Erythroblast (primary cell): ENCODE measurements around the gene TOM1L2.

Source experiments
- GATA1 ChIP-seq: IDR thresholded peaks from 2 replicates; pipeline ENCODE4 v1.6.1; 2011; ENCODE audit warnings: low read depth, mild to moderate bottlenecking, control low read depth, low read length, moderate library complexity
- POLR2A ChIP-seq: IDR thresholded peaks from 2 replicates; pipeline ENCODE4 v1.6.1; 2011; ENCODE audit warnings: mild to moderate bottlenecking, low read length

DNA sequence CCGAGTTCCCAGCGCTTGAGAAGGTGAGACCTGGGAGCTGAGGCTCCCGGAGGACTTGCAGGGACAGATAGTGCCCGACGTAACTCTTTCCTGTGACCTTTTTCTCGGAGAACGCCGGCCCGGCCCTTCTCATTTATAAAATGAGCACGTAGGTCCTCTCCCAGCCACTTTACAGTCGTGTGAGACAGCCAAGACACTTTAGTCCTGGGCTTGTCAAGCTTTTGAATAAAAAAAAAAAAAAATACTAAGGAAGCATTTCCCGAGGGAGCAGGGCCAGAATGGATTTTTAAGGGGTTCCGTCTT lies 703 bp upstream of the TOM1L2 start:
- TF ChIP-seq POLR2A (no peak), GATA1 (no peak)
